GM12878 (cell line): ENCODE measurements around the gene SAXO1. TPM values are rescaled to one million over a fixed set of nuclear protein-coding genes. Genes with fewer than 3 reads are reported as not detected.

Experiments
- ATF7 ChIP-seq: fragments of 450-650 bp; IDR thresholded peaks from 2 replicates; pipeline ENCODE4 v1.6.1; 2016; ENCODE audit warnings: low read depth, mild to moderate bottlenecking
- CBX3 ChIP-seq: fragments of 200-600 bp; sonication (generic); IDR thresholded peaks from 2 replicates; pipeline ENCODE4 v1.6.1; 2016; ENCODE audit warnings: low read depth, borderline replicate concordance
- CHD2 ChIP-seq: IDR thresholded peaks from 2 replicates; pipeline ENCODE4 v1.6.1; 2011; ENCODE audit warnings: low read depth, low read length, improper control_type of control experiment, borderline replicate concordance
- FOS ChIP-seq: IDR thresholded peaks from 3 replicates; pipeline ENCODE4 v1.6.1; 2011; ENCODE audit warnings: borderline replicate concordance; ENCODE audit not compliant: insufficient read length; ENCODE audit errors: extremely low read depth
- HDGF ChIP-seq: fragments of 450-650 bp; IDR thresholded peaks from 2 replicates; pipeline ENCODE4 v1.6.1; 2016; ENCODE audit warnings: antibody characterized with exemption
- JUND ChIP-seq: IDR thresholded peaks from 2 replicates; pipeline ENCODE4 v1.6.1; 2012; ENCODE audit warnings: low read depth, mild to moderate bottlenecking, low read length, improper control_type of control experiment, moderate library complexity
- NBN ChIP-seq: fragments of 450-650 bp; IDR thresholded peaks from 2 replicates; pipeline ENCODE4 v1.6.1; 2016
- NR2F1 ChIP-seq: fragments of 450-650 bp; conservative IDR thresholded peaks from 2 replicates; pipeline ENCODE4 v1.6.1; 2017; ENCODE audit warnings: mild to moderate bottlenecking
- RB1 ChIP-seq: fragments of 450-650 bp; formaldehyde crosslinking; IDR thresholded peaks from 2 replicates; pipeline ENCODE4 v1.6.1; 2017; ENCODE audit warnings: mild to moderate bottlenecking, borderline replicate concordance
- RFX5 ChIP-seq: IDR thresholded peaks from 2 replicates; pipeline ENCODE4 v1.6.1; 2011; ENCODE audit warnings: low read depth, low read length, improper control_type of control experiment
- SMAD1 ChIP-seq: fragments of 450-650 bp; IDR thresholded peaks from 2 replicates; pipeline ENCODE4 v1.6.1; 2018; ENCODE audit warnings: mild to moderate bottlenecking, low read depth; ENCODE audit not compliant: partially characterized antibody
- SMAD5 ChIP-seq: IDR thresholded peaks from 2 replicates; pipeline ENCODE4 v1.6.1; 2016; ENCODE audit warnings: antibody characterized with exemption, low read depth
- SP1 ChIP-seq: IDR thresholded peaks from one replicate; pipeline ENCODE4 v1.6.1; 2011; ENCODE audit warnings: low read depth, low read length
- SREBF2 ChIP-seq: IDR thresholded peaks from 2 replicates; pipeline ENCODE4 v1.6.1; 2012; ENCODE audit warnings: mild to moderate bottlenecking, low read length
- ZNF217 ChIP-seq: fragments of 450-650 bp; IDR thresholded peaks from 2 replicates; pipeline ENCODE4 v1.6.1; 2017; ENCODE audit warnings: antibody characterized with exemption, mild to moderate bottlenecking
- polyA plus RNA-seq, 11 experiments: library from polyadenylated mRNA; depleted of rRNA in 4 of 11; unstranded in 6 of 11; stranded (reverse) in 5 of 11; fragments of >200 nt; fragmentation: Nextera tagmentation in 4 of 11; fragmentation: Illumina TruSeq in 1 of 11; extraction: Ambion mirVana in 4 of 11; extraction: Trizol in 1 of 11; gene quantifications; 1 replicate in 1 of 11; 2 replicates in 10 of 11; pipeline versions ENCODE4 v1.2.1 to v1.2.3, GENCODE V29; 2011 to 2016; ENCODE audit warnings: inconsistent platforms in 2 of 11, missing spikeins in 2 of 11, low read depth in 1 of 11
- total RNA-seq, 4 experiments: library from RNA; depleted of rRNA in 3 of 4; stranded (reverse); fragments of >200 nt in 3 of 4; fragmentation: Illumina TruSeq in 1 of 4; extraction: Trizol in 1 of 4; gene quantifications; 2 replicates each; pipeline versions ENCODE4 v1.2.1 to v1.2.3, GENCODE V29; 2013 to 2021
- TF ChIP-seq, protein P1 (sequence below): fragments of 450-650 bp; IDR thresholded peaks from 2 replicates; pipeline ENCODE4 v1.6.1; 2017; ENCODE audit warnings: mild to moderate bottlenecking, moderate library complexity
- TF ChIP-seq, protein P2 (sequence below): fragments of 450-650 bp; conservative IDR thresholded peaks from 2 replicates; pipeline ENCODE4 v1.6.1; 2017; ENCODE audit warnings: mild to moderate bottlenecking, moderate library complexity
- TF ChIP-seq, protein P3 (sequence below): IDR thresholded peaks from 2 replicates; pipeline ENCODE4 v1.6.1; 2012; ENCODE audit warnings: low read depth, low read length, improper control_type of control experiment
- TF ChIP-seq, protein P4 (sequence below): fragments of 450-650 bp; formaldehyde crosslinking; IDR thresholded peaks from 2 replicates; pipeline ENCODE4 v1.4.0; 2022; ENCODE audit warnings: mild to moderate bottlenecking, moderate library complexity

The SAXO1 gene
- total and polyA plus RNA-seq, 10 of the 15 experiments (the other 5 are each of a cell fraction or from before 2014, with no cell fraction given): under 0.01 to 0.01 TPM; not detected in 8

DNA sequence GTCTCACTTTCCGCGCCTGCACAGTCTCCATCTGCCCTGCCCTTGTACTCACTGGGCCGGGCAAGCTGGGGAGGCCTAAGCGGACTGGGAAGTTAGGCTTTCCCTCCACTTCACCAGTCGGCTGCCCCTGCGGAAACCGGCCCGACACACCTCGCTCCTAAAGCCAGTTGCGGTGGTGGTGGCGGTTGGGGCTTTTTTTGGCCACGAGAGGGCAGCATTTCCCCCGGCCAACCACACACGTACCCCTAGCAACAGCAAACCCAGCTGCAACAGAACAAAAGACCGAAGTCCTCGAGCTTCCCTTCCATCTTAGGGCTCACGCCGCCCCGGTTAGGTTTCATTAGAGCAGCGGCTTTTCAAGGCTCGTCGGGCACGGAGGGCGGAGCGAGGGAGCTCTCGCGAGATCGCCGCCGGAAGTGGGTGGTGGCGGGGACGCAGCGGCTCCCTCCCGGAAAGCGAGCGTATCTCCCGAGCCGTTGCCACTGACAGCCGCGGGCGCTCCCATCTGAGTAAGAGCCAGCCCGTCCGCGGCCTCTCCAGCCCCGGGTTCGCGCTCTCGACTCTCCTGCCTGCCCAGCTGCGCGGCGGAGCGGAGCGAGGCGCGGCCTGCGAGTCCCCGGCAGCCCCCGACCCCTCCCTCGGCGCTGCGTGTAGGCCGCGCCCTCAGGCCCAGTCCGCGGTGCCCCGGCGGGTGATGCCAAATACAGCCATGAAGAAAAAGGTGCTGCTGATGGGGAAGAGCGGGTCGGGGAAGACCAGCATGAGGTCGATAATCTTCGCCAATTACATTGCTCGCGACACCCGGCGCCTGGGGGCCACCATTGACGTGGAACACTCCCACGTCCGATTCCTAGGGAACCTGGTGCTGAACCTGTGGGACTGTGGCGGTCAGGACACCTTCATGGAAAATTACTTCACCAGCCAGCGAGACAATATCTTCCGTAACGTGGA lies 16.2 kb upstream of the SAXO1 start, which contains the start of gene RRAGA (continued):
- TF ChIP-seq, protein P1, sequence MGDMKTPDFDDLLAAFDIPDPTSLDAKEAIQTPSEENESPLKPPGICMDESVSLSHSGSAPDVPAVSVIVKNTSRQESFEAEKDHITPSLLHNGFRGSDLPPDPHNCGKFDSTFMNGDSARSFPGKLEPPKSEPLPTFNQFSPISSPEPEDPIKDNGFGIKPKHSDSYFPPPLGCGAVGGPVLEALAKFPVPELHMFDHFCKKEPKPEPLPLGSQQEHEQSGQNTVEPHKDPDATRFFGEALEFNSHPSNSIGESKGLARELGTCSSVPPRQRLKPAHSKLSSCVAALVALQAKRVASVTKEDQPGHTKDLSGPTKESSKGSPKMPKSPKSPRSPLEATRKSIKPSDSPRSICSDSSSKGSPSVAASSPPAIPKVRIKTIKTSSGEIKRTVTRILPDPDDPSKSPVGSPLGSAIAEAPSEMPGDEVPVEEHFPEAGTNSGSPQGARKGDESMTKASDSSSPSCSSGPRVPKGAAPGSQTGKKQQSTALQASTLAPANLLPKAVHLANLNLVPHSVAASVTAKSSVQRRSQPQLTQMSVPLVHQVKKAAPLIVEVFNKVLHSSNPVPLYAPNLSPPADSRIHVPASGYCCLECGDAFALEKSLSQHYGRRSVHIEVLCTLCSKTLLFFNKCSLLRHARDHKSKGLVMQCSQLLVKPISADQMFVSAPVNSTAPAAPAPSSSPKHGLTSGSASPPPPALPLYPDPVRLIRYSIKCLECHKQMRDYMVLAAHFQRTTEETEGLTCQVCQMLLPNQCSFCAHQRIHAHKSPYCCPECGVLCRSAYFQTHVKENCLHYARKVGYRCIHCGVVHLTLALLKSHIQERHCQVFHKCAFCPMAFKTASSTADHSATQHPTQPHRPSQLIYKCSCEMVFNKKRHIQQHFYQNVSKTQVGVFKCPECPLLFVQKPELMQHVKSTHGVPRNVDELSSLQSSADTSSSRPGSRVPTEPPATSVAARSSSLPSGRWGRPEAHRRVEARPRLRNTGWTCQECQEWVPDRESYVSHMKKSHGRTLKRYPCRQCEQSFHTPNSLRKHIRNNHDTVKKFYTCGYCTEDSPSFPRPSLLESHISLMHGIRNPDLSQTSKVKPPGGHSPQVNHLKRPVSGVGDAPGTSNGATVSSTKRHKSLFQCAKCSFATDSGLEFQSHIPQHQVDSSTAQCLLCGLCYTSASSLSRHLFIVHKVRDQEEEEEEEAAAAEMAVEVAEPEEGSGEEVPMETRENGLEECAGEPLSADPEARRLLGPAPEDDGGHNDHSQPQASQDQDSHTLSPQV: no peak
- TF ChIP-seq SMAD1 (no peak), NBN (peak; percentile 88), JUND (no peak), RB1 (peak; percentile 73; the same call in 1 of the 2 replicates), NR2F1 (peak; percentile 34; the same call in 1 of the 2 replicates), RFX5 (peak; percentile 78), FOS (no peak), CBX3 (no peak), ZNF217 (peak; percentile 21; the same call in 1 of the 2 replicates), SP1 (peak; percentile 56), ATF7 (peak; percentile 55), CHD2 (peak; percentile 99), SMAD5 (peak; percentile 85; the same call in 1 of the 2 replicates), SREBF2 (no peak), HDGF (peak; percentile 89; the same call in 1 of the 2 replicates)
- TF ChIP-seq, protein P2, sequence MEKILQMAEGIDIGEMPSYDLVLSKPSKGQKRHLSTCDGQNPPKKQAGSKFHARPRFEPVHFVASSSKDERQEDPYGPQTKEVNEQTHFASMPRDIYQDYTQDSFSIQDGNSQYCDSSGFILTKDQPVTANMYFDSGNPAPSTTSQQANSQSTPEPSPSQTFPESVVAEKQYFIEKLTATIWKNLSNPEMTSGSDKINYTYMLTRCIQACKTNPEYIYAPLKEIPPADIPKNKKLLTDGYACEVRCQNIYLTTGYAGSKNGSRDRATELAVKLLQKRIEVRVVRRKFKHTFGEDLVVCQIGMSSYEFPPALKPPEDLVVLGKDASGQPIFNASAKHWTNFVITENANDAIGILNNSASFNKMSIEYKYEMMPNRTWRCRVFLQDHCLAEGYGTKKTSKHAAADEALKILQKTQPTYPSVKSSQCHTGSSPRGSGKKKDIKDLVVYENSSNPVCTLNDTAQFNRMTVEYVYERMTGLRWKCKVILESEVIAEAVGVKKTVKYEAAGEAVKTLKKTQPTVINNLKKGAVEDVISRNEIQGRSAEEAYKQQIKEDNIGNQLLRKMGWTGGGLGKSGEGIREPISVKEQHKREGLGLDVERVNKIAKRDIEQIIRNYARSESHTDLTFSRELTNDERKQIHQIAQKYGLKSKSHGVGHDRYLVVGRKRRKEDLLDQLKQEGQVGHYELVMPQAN: peak; percentile 94
- TF ChIP-seq, protein P3, sequence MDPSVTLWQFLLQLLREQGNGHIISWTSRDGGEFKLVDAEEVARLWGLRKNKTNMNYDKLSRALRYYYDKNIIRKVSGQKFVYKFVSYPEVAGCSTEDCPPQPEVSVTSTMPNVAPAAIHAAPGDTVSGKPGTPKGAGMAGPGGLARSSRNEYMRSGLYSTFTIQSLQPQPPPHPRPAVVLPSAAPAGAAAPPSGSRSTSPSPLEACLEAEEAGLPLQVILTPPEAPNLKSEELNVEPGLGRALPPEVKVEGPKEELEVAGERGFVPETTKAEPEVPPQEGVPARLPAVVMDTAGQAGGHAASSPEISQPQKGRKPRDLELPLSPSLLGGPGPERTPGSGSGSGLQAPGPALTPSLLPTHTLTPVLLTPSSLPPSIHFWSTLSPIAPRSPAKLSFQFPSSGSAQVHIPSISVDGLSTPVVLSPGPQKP: peak; percentile 96
- TF ChIP-seq, protein P4, sequence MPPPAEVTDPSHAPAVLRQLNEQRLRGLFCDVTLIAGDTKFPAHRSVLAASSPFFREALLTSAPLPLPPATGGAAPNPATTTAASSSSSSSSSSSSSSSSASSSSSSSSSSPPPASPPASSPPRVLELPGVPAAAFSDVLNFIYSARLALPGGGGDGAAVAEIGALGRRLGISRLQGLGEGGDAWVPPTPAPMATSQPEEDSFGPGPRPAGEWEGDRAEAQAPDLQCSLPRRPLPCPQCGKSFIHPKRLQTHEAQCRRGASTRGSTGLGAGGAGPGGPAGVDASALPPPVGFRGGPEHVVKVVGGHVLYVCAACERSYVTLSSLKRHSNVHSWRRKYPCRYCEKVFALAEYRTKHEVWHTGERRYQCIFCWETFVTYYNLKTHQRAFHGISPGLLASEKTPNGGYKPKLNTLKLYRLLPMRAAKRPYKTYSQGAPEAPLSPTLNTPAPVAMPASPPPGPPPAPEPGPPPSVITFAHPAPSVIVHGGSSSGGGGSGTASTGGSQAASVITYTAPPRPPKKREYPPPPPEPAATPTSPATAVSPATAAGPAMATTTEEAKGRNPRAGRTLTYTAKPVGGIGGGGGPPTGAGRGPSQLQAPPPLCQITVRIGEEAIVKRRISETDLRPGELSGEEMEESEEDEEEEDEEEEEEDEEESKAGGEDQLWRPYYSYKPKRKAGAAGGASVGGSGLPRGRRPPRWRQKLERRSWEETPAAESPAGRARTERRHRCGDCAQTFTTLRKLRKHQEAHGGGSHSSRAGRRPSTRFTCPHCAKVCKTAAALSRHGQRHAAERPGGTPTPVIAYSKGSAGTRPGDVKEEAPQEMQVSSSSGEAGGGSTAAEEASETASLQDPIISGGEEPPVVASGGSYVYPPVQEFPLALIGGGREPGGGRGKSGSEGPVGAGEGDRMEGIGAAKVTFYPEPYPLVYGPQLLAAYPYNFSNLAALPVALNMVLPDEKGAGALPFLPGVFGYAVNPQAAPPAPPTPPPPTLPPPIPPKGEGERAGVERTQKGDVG (CRISPR knock-in tag): no peak
